H1 (cell line): ENCODE data around the gene PRICKLE1. TPM values are rescaled to one million over a fixed set of nuclear protein-coding genes. Genes with fewer than 3 reads are reported as not detected.

Experiments used
- SP1 ChIP-seq: IDR thresholded peaks from 2 replicates; pipeline ENCODE4 v1.6.1; 2011; ENCODE audit warnings: low read depth, low read length
- TCF12 ChIP-seq: IDR thresholded peaks from 2 replicates; pipeline ENCODE4 v1.6.1; 2011; ENCODE audit warnings: low read depth, mild to moderate bottlenecking, low read length
- polyA plus RNA-seq, 7 experiments: library from polyadenylated mRNA; depleted of rRNA in 3 of 7; stranded (reverse) in 5 of 7; unstranded in 2 of 7; fragments of >200 nt in 5 of 7; fragments of 200-250 nt in 2 of 7; gene quantifications; 1 replicate in 5 of 7; 2 replicates in 1 of 7; 4 replicates in 1 of 7; pipeline versions ENCODE4 v1.2.1 to v1.2.3, GENCODE V29; 2011 to 2013; ENCODE audit warnings: missing spikeins in 2 of 7, mixed read lengths in 2 of 7
- total RNA-seq: library from RNA; stranded (reverse); fragmentation: NEBNext Ultra II Directional; extraction: Animal tissue kit (Norgen Biotek cat#: 25700); gene quantifications from 2 replicates; pipeline ENCODE4 v1.2.1, GENCODE V29; 2021

The PRICKLE1 gene
- total and polyA plus RNA-seq, 2 of the 8 experiments (the other 6 are each of a cell fraction or from before 2014, with no cell fraction given) = 14.0 to 22.4 TPM

DNA sequence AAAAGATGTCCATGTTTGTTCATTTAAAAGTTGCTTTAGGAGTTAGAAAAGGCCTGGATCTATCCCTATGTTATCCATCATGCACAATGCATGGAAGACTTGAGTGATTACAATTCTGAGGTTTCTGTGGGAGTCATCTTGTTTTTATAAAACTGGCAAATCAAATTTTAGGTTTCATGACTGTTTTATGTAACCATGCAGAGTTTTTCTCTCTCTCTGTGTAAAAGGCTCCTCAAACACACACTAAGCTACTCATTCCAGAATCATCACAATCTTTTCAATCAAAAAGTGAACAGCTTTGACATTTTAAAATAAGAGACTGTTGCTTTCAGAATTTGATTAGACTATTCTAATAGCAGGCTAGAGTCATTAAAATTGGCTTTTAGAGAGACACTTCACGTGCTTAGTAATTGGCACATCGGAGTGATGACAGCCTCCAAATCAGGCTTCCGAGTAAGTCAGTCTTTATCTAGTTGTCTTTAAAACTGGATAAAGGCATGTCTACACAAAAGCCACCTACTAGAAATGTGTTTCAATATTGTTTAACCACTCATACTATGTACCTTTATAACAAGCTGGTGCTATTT, 31.9 kb downstream of the PRICKLE1 start (continued):
- TF ChIP-seq TCF12 (no peak), SP1 (no peak)
